ENCODE results near the gene PLD2.
A peak's percentile ranks its signal among the peaks of the same experiment; 100 is the strongest.

The PLD2 gene

GRCh38 chr17:4806777-4807604 is at the start of gene PLD2:
Gene PLD2 (plus strand): TSS chr17:4807152. CDS start chr17:4807773, 621 bp downstream.
- peak; percentile 87 for DNase-seq

GRCh38 chr17:4759776-4760236 is 47.1 kb upstream of the PLD2 start:
- no peak for DNase-seq

GRCh38 chr17:4764595-4764994 is 42.4 kb upstream of the PLD2 start:
- DNase-seq, result no peak

- DNase-seq, result no peak
Observed at GRCh38 chr17:4766201-4766600, 40.8 kb upstream of the PLD2 start.

GRCh38 chr17:4766723-4767122 is 40.2 kb upstream of the PLD2 start:
- DNase-seq, result no peak

GRCh38 chr17:4768298-4768697 is 38.7 kb upstream of the PLD2 start:
- no peak for DNase-seq

GRCh38 chr17:4769628-4770027 is 37.3 kb upstream of the PLD2 start:
- DNase-seq, result no peak

- DNase-seq, result no peak
Observed at GRCh38 chr17:4771519-4772234, 35.3 kb upstream of the PLD2 start, which contains the start of gene TM4SF5. Gene TM4SF5 (plus strand): TSS chr17:4771886. CDS start chr17:4771923, 37 bp downstream.

GRCh38 chr17:4772235-4772613 is 34.7 kb upstream of the PLD2 start:
- DNase-seq, result no peak

GRCh38 chr17:4777969-4778760 is 28.8 kb upstream of the PLD2 start:
- DNase-seq, result no peak

- no peak for DNase-seq
Observed at GRCh38 chr17:4780325-4780955, 26.5 kb upstream of the PLD2 start.

- no peak for DNase-seq
Observed at GRCh38 chr17:4782652-4783051, 24.3 kb upstream of the PLD2 start.

GRCh38 chr17:4785311-4786105 is 21.4 kb upstream of the PLD2 start:
- peak; percentile 32 for DNase-seq

- no peak for DNase-seq
Observed at GRCh38 chr17:4786106-4786511, 20.8 kb upstream of the PLD2 start, which contains the start of gene VMO1. Gene VMO1 (minus strand): TSS chr17:4786364. CDS start chr17:4786352, 12 bp downstream.

GRCh38 chr17:4786516-4786915 is 20.4 kb upstream of the PLD2 start:
- no peak for DNase-seq

GRCh38 chr17:4788159-4788806 is 18.7 kb upstream of the PLD2 start:
- DNase-seq, result no peak

- DNase-seq, result no peak
Observed at GRCh38 chr17:4788807-4789700, 17.9 kb upstream of the PLD2 start, which contains the start of gene GLTPD2. Gene GLTPD2 (plus strand): TSS chr17:4788964. CDS start chr17:4789012, 48 bp downstream.

GRCh38 chr17:4789701-4789950 is 17.3 kb upstream of the PLD2 start:
- no peak for DNase-seq

GRCh38 chr17:4789951-4790704 is 16.8 kb upstream of the PLD2 start:
- peak; percentile 83 for DNase-seq

- no peak for DNase-seq
Observed at GRCh38 chr17:4790705-4791088, 16.3 kb upstream of the PLD2 start.
